Measurements from ENCODE around the gene TCFL5.

TCFL5 gene

DNA sequence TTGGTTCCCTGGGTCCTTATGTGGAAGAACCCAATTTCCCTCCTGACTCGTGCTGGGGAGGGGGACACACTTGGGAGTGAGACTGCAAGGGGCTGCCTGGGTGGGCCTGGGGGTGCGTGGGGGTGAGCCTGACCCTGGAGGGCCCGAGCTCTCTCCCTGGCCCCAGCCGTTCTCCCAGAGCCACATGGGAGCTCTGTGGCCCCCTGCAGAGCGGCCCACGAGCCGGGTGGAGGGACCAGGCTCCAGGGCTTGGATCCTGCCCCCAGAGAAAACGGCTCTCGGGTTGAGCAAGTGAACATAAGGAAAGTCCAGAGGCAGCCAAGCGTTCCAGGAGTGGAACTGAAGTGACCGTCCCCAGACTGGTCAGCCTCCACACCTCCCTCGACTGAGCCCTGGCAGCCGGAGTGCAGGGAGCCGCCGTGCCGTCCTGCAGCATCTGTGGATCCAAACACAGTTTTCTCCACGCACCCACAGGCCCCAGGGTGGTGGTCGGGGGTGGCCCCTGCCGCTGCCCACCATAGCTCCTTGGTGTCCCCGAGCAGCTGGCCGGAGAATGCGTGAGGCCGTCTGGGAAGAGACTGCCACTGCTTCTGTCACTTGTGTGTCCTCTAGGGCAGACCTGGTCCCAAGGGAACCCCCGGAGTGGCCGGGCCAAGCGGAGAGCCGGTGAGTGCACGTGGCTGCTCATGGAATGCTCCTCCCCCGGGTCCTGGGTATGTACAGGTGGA is 34.1 kb downstream of the TCFL5 start:
- no peaks in the 10 kb centered on the region for H4K20me1 ChIP-seq (ENCODE audit: insufficient read depth, low read length, poor library complexity, severe bottlenecking)
- no peaks in the 10 kb centered on the region for H3F3A ChIP-seq (ENCODE audit: low read depth)
- H3K79me2 ChIP-seq (ENCODE audit: insufficient read depth, low read length) = no peaks in the 10 kb centered on the region
- no peaks in the 10 kb centered on the region for H3K27me3 ChIP-seq (ENCODE audit: insufficient read depth, low read length, poor library complexity, severe bottlenecking)
- no peak overlapping the region for H3K4me3 ChIP-seq (ENCODE audit: low read length, poor library complexity, severe bottlenecking)
- H2AFZ ChIP-seq (ENCODE audit: low read length) = no peak overlapping the region
- H3K9ac ChIP-seq (ENCODE audit: low read depth, low read length, poor library complexity, severe bottlenecking) = no peak overlapping the region
- H3K9me2 ChIP-seq (replicated peaks; ENCODE audit: low read depth, low read length) = no peaks in the 10 kb centered on the region
- TF ChIP-seq, protein P1, sequence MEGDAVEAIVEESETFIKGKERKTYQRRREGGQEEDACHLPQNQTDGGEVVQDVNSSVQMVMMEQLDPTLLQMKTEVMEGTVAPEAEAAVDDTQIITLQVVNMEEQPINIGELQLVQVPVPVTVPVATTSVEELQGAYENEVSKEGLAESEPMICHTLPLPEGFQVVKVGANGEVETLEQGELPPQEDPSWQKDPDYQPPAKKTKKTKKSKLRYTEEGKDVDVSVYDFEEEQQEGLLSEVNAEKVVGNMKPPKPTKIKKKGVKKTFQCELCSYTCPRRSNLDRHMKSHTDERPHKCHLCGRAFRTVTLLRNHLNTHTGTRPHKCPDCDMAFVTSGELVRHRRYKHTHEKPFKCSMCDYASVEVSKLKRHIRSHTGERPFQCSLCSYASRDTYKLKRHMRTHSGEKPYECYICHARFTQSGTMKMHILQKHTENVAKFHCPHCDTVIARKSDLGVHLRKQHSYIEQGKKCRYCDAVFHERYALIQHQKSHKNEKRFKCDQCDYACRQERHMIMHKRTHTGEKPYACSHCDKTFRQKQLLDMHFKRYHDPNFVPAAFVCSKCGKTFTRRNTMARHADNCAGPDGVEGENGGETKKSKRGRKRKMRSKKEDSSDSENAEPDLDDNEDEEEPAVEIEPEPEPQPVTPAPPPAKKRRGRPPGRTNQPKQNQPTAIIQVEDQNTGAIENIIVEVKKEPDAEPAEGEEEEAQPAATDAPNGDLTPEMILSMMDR (conservative IDR thresholded peaks at IDR 0.05; ENCODE audit: low read length) = no peak
- TF ChIP-seq EZH2phosphoT487 (IDR thresholded peaks at IDR 0.05; ENCODE audit: borderline replicate concordance) = no peak
- no peaks in the 10 kb centered on the region for H3K36me3 ChIP-seq (ENCODE audit: insufficient read depth, low read length)
- no peaks in the 10 kb centered on the region for H3K4me1 ChIP-seq (ENCODE audit: insufficient read depth, low read length, poor library complexity, severe bottlenecking)
- no peaks in the 10 kb centered on the region for H3K9me3 ChIP-seq (ENCODE audit: insufficient read depth, low read depth, low read length)
- H3K4me2 ChIP-seq (ENCODE audit: low read depth, low read length, poor library complexity, severe bottlenecking) = no peak overlapping the region

DNA sequence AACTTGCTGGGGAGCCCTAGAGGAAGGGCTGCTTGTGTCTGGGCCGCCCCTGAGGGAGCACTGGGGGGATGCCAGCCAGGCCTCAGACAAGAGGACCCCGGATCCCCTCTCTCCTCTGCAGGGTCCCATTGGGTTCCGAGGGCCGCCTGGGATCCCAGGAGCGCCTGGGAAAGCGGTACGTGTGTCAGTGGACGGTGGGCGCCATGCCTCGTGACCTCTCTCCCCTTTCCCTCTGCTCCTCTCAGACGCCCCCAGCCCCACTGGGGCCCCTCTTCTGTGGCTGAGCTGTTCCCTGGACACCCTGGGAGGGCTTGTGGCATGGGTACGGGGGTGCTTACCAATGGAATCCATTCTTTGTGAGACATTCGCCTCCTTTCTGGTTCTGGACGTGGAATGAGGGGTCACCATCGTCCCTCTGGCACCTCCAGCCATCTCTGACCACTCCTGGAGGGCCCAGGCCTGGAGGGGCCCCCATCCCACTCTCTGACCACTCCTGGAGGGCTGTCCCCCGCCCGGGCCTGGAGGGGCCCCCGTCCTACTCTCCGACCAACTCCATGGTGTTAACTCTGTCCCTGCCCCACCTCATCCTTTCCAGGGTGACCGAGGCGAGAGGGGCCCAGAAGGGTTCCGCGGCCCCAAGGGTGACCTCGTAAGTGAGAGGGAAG is 34.8 kb downstream of the TCFL5 start:
- Histone ChIP-seq H3K36me3 (ENCODE audit: insufficient read depth, low read length) (no peaks in the 10 kb centered on the region), H3K4me1 (ENCODE audit: insufficient read depth, low read length, poor library complexity, severe bottlenecking) (no peaks in the 10 kb centered on the region), H2AFZ (ENCODE audit: low read length) (no peak overlapping the region), H3K27me3 (ENCODE audit: insufficient read depth, low read length, poor library complexity, severe bottlenecking) (no peaks in the 10 kb centered on the region), H4K20me1 (ENCODE audit: insufficient read depth, low read length, poor library complexity, severe bottlenecking) (no peaks in the 10 kb centered on the region), H3K9me2 (replicated peaks; ENCODE audit: low read depth, low read length) (no peaks in the 10 kb centered on the region), H3K9ac (ENCODE audit: low read depth, low read length, poor library complexity, severe bottlenecking) (no peak overlapping the region), H3K4me3 (ENCODE audit: low read length, poor library complexity, severe bottlenecking) (no peak overlapping the region), H3K4me2 (ENCODE audit: low read depth, low read length, poor library complexity, severe bottlenecking) (no peak overlapping the region), H3K9me3 (ENCODE audit: insufficient read depth, low read depth, low read length) (no peaks in the 10 kb centered on the region), H3K79me2 (ENCODE audit: insufficient read depth, low read length) (no peaks in the 10 kb centered on the region), H3F3A (ENCODE audit: low read depth) (no peaks in the 10 kb centered on the region)
- TF ChIP-seq, protein P1 (conservative IDR thresholded peaks at IDR 0.05; ENCODE audit: low read length) = no peak

DNA sequence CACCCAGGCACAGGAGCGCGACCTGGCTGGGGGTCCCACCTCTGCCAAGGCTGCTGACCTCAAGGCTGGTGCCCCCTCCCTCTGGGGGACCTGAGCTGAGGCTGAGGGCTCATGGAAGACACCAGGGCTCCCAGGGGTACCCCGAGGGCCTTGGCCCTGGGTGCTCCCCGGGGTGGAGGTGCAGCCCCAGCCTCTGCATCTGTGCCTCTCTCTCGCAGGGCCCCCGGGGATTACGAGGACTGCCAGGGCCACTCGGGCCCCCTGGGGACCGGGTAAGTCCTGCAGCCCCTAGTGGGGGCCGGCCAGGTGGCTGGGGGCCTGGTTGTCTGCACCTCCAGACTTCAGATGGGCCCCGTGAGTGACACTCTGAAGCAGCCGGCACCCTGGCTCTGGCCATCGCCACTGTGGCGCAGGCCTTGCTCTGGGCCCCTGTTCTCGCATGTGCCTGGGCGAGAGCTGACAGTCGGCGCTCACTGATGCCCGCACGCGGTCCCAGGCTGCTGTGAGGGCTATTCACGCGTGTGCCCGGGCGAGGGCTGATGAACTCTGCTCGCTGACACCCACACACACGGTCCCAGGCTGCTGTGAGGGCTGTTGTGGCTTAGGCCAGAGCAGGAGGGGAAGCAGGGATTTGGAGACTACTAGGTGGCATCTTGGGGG is 35.5 kb downstream of the TCFL5 start:
- Histone ChIP-seq H3K9ac (ENCODE audit: low read depth, low read length, poor library complexity, severe bottlenecking) (no peak overlapping the region), H3K9me3 (ENCODE audit: insufficient read depth, low read depth, low read length) (no peaks in the 10 kb centered on the region), H3K27me3 (ENCODE audit: insufficient read depth, low read length, poor library complexity, severe bottlenecking) (no peaks in the 10 kb centered on the region), H3K4me3 (ENCODE audit: low read length, poor library complexity, severe bottlenecking) (no peak overlapping the region), H4K20me1 (ENCODE audit: insufficient read depth, low read length, poor library complexity, severe bottlenecking) (no peaks in the 10 kb centered on the region), H3K4me1 (ENCODE audit: insufficient read depth, low read length, poor library complexity, severe bottlenecking) (no peaks in the 10 kb centered on the region), H3F3A (ENCODE audit: low read depth) (no peaks in the 10 kb centered on the region), H3K79me2 (ENCODE audit: insufficient read depth, low read length) (no peaks in the 10 kb centered on the region), H3K9me2 (replicated peaks; ENCODE audit: low read depth, low read length) (no peaks in the 10 kb centered on the region), H3K36me3 (ENCODE audit: insufficient read depth, low read length) (no peaks in the 10 kb centered on the region), H3K4me2 (ENCODE audit: low read depth, low read length, poor library complexity, severe bottlenecking) (no peak overlapping the region), H2AFZ (ENCODE audit: low read length) (no peak overlapping the region)
- TF ChIP-seq, protein P1 (conservative IDR thresholded peaks at IDR 0.05; ENCODE audit: low read length) = no peak
- no peak for TF ChIP-seq EZH2phosphoT487 (IDR thresholded peaks at IDR 0.05; ENCODE audit: borderline replicate concordance)
